GDM1 (cell line): ENCODE data around the gene PIGL.
"Not testable (repeated sequence)": the region's sequence is repeated elsewhere in the genome, so short reads cannot be mapped to it uniquely, and the experiment has no call there.

ENCODE experiments used
- DNase-seq: peaks from one replicate; lab custom pipeline; 2025; lab: John Stamatoyannopoulos, UW

Gene PIGL

DNA sequence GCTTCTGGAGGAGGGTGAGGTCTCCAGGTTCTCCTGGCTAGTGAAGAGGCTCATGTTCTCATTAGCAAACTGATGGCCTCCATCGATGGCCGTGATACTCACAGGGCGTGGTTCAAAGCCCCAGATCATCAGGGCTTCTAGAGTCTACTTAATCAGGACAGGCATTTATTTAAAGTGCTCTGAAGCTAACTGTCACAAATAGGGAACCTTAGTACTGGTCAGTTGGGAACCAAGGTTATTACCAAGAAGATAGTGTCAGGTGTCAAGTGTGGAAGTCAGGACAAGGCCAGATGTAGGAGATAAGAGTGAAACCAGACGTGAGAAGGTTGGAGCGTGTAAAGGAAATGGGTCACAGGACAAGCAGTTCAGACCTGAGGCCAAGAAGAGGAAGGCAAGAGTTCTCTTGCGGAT lies 56.9 kb downstream of the PIGL start:
- DNase-seq: no peak

DNA sequence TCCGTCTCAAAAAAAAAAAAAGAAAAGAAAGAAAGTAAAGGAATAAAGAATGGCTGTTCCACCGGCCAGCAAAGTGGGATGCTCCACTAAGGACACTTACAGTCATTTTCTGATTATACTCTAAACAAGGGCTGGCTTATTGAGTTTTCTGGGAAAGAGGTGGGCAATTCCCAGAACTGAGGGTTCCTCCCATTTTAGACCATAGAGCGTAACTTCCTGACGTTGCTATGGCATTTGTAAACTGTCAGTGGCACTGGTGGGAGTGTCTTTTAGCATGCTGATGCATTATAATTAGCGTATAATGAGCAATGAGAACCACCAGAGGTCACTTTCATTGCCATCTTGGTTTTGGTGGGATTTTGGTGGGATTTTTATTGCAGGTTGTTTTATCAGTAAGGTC lies 58.0 kb downstream of the PIGL start:
- DNase-seq: no peak

- DNase-seq: no peak
These were observed 60.2 kb downstream of the PIGL start for GRCh38 chr17:16277163-16277562.

DNA sequence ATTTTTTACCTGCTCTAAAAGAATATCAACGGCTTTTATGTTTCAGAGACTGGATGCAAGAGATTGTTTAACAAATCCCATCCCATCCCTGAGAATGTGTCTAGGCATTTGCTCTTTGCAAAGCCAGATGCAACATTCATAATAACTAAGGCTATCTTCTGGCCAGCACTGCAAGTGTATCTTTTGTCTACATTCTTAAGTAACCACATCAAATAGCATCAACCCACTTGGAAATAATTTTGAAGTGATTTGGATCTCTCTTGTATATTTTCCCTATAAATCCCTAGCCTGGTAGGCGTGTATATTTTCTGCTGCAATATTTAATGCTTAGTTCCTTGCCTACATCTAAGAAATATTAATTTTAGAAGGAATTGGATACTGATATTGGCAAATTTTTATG lies 64.3 kb downstream of the PIGL start:
- no peak for DNase-seq

DNA sequence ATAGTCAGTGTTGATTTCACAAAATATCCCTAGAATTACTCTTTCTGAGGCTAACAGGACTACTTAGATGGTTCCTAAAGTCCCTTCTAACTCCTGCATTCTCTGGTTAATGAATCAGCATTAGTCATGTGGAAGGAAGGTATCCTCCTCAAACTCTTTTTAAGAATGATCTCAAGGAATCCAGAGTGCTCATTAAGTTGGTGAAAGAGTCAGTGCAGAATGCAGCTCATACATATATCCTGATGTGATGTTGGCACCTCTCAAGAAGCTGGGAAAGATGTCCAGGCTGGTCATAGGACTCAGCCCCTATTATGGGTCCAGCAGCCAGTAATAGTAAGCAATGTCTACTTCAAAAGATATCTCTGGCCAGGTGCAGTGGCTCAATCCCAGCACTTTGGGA lies 65.5 kb downstream of the PIGL start:
- no peak for DNase-seq

DNA sequence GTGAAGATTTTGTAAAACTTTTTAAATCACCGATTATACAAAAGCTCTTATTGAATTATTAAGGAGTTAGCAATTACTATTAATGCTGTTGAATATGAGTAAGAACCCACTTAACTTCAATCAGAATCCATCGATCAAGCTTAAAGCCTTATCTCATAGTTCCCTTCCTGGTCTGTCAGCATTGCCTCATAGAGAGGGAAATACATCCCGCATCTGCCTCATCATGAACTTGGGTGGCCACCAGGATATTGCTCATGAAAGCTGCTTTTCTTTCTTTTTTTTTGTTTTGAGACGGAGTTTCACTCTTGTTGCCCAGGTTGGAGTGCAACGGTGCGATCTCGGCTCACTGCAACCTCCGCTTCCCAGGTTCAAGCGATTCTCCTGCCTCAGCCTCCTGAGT lies 66.7 kb downstream of the PIGL start:
- no peak for DNase-seq

- DNase-seq: no peak
These were observed 68.6 kb downstream of the PIGL start for GRCh38 chr17:16285646-16286008.

- DNase-seq: peak; percentile 56
These were observed 69.3 kb downstream of the PIGL start for GRCh38 chr17:16286009-16286946.

DNA sequence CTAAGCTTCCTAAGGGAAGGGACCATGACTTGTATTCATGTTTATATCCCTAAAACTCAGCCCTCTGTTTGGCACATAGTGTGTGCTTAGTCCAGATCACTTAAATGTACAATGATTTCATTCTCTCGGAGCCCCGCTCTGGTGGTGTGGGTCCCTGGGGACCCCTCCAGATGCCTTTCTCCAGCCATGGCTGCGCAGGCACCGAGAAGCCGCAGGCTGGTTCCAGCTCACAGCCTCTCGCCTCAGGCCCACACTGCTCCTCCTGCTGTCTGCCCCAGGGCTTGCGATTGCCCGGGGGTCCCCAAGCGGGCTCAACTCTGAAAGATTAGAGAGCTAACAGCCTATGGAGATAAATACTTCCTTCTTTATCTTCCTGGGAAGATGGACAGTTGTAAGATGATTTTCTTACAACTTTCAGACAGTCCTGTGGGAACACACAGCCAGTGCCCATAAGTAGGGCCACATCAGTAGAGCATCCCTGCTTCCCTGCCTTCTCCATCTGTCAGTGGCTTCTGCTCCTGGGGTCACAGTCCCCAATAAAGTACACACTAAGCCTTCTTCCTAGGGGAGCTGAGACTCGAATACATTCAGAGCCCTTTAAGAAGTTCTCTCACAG lies 70.0 kb downstream of the PIGL start:
- no peak for DNase-seq

- peak; percentile 56 for DNase-seq
These were observed 70.6 kb downstream of the PIGL start for GRCh38 chr17:16287563-16288027.

DNA sequence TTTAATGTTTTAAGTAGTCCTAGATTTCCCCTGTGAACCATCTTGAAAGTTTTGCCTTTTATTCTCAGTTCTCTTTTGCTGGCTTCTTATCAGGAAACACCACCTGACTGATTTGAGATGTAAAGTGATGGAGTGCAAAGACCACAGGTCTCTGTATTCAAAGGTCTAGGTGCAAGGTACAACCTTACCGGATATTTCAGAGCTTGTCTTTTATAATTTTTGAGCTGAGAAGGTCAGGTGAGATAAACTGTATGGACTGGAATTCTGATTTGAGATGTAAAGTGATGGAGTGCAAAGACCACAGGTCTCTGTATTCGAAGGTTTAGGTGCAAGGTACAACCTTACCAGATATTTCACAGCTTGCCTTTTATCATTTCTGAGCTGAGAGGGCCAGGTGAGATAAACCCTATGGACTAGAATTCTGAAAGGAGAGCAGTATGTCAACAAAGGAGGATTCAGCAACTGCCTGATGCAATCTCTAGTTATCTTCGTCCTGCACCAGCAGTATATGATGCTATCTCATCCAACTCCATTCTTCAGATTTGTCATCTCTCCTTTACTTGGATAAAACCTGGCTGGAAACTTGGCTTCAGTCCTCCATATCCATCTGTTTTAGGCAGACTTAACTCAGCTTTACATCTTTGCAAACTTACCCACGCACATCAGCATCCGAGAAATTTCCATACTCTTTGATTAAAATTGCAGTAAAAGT lies 72.0 kb downstream of the PIGL start:
- no peak for DNase-seq

GRCh38 chr17:16293931-16294330 lies 76.9 kb downstream of the PIGL start:
- DNase-seq: no peak

DNA sequence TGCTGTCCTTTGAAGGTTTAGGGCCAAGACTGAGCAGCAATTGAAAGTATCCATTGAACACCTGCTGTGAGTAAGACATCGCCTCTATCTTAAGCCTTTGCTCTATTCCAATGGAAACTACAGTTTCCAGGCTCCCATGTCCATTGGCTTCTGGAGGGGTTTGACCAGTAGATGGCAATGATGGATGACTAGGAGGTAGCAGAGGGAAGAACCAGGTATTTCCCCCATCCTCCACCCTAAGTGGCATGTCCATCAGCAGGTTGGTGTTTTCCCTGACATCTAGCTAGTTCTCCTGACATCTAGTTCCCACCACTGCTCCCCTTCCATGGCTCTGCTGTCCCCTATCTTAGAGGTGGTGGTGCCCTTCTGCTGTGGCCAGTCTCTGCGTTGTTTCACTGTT lies 77.5 kb downstream of the PIGL start:
- no peak for DNase-seq

DNA sequence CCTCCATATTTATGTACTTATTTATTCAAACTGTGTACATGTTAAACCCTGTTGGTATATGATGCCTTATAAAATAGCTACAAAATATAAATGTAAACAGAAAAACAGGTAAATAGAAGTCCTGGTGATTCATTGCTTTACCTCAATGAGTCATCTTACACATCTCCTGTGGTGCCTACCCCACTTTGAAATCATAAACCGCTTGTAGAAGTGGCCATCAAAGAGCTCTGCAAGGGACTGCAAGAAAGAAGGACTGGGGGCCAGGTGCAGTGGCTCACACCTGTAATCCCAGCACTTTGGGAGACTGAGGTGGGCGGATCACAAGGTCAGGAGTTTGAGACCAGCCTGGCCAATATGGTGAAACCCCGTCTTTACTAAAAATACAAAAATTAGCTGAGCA lies 79.1 kb downstream of the PIGL start:
- not testable (repeated sequence) for DNase-seq

DNA sequence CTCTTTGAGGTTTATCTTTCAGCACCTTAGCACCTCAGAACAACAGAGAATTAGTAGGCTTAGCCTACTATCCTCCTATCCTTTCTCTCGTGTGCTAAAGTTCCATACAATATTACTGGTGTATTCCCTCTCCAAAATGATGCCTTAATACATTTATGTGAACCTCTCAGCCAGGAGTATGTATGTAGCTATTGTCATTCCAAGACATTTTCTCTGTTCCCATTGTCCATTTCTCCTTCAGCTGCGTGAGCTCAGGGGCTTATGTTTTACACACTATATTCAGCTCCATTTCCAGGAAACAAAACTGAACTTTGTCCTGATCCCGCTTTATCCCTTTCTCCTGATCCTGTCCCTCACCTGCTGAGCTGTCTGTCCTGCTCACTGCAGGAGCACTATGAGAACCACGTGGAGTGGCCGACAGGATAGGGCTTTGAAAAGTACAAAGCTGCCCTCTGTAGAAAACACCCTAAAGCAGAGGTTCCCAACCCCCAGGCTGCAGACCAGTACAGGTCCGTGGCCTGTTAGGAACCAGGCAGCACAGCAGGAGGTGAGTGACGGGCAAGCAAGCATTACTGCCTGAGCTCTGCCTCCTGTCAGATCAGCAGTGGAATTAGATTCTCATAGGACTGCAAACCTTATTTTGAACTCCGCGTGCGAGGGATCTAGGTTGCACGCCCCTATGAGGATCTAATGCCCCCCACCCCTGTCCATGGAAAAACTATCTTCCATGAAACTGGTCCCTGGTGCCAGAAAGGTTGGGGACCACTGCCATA lies 80.5 kb downstream of the PIGL start:
- DNase-seq: no peak

DNA sequence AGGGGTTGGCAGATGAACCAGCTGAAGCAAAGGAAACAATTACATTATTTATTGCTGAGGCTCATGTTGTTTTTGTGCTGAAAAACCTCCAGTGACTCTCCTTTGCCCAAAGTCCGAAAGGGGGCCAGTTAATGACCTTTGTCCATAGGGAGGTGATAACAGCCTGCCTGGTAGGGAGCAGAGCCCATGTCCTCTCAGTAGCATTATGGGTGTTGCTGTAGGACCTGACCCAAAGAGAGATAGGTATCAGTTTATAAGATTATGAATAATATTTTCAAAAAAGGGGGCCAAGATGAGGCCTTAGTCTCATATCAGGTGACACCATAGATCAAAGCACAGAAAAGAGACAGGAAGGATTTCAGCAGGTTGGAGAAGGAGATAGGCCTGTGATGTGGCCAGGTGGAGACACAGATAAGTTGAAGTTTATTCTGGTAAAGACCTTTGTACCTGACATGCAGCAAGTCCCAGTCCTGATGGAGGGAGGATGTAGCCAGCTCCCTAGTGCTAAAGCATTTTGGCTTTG lies 81.2 kb downstream of the PIGL start:
- no peak for DNase-seq

DNA sequence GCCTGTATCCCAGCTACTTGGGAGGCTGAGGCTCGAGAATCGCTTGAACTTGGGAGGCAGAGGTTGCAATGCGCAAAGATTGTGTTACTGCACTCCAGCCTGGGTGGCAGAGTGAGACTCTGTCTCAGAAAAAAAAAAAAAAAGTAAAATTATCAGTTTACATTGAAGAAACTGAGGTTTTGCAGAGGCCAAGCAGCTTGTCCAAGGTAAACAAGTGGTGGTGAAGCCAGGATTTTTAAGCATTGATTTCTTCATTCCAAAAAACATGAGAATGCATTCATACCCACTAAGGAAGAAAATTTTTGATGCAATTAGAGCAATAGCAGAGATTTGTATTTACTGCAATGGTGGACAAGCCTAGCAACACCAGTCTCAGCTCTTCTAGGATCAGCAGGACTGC lies 83.5 kb downstream of the PIGL start:
- no peak for DNase-seq

GRCh38 chr17:16301963-16302855 lies 85.2 kb downstream of the PIGL start:
- no peak for DNase-seq

GRCh38 chr17:16302856-16303255 lies 85.8 kb downstream of the PIGL start:
- DNase-seq: no peak

DNA sequence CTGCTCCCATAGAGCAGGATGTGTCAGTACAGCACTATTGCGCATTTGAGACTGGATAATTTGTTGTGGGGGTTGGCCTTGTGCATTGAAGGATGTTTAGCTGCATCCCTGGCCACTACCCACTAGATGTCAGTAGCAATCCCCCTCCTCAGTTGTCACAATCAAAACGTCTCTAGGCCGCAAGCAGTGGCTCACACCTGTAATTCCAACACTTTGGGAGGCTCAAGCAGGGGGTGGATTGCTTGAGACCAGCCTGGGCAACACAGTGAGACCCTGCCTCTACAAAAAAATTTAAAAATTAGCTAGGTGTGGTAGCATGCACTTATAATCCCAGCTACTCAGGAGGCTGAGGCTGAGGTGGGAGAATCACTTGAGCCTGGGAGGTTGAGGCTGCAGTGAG lies 87.8 kb downstream of the PIGL start:
- peak; percentile 1 for DNase-seq

GRCh38 chr17:16306211-16306610 lies 89.2 kb downstream of the PIGL start:
- no peak for DNase-seq
